Glutamatergic neuron (in vitro differentiated cells): ENCODE measurements around the gene RPL37A. TPM values are rescaled to one million over a fixed set of nuclear protein-coding genes. Genes with fewer than 3 reads are reported as not detected.
A peak's percentile ranks its signal among the peaks of the same experiment; 100 is the strongest.

Experiments used
- DNase-seq: peaks from one replicate; pipeline ENCODE4 v3.0.0; 2022
- H3K27ac Mint-ChIP-seq: one replicate; pipeline ENCODE4 v1.8.0; 2020; ENCODE audit warnings: mild to moderate bottlenecking, mixed read lengths, inconsistent platforms; ENCODE audit not compliant: unreplicated experiment
- H3K27me3 Mint-ChIP-seq: one replicate; pipeline ENCODE4 v1.8.0; 2020; ENCODE audit warnings: mild to moderate bottlenecking, moderate library complexity, mixed read lengths, inconsistent platforms; ENCODE audit not compliant: unreplicated experiment
- H3K36me3 Mint-ChIP-seq: one replicate; pipeline ENCODE4 v1.8.0; 2020; ENCODE audit warnings: mild to moderate bottlenecking, mixed read lengths, inconsistent platforms; ENCODE audit not compliant: unreplicated experiment
- H3K4me1 Mint-ChIP-seq: one replicate; pipeline ENCODE4 v1.8.0; 2020; ENCODE audit warnings: mild to moderate bottlenecking, low read depth, mixed read lengths, inconsistent platforms; ENCODE audit not compliant: unreplicated experiment
- H3K4me3 Mint-ChIP-seq: one replicate; pipeline ENCODE4 v1.8.0; 2020; ENCODE audit warnings: mild to moderate bottlenecking, mixed read lengths, inconsistent platforms; ENCODE audit not compliant: unreplicated experiment
- H3K9me3 Mint-ChIP-seq: one replicate; pipeline ENCODE4 v1.8.0; 2020; ENCODE audit warnings: mild to moderate bottlenecking, moderate library complexity, mixed read lengths, inconsistent platforms; ENCODE audit not compliant: unreplicated experiment
- CTCF ChIP-seq: fragments of 200-600 bp; sonication (generic); IDR thresholded peaks from one replicate; pipeline ENCODE4 v1.5.0; 2021; ENCODE audit not compliant: partially characterized antibody, unreplicated experiment
- total RNA-seq: library from RNA; stranded (reverse); fragmentation: NEBNext Ultra II Directional; extraction: Animal tissue kit (Norgen Biotek cat#: 25700); gene quantifications from one replicate; pipeline ENCODE4 v1.2.1, GENCODE V29; 2021; ENCODE audit not compliant: unreplicated experiment

RPL37A gene
- total RNA-seq, 1 donor from 2014 or later = 1,757 TPM

GRCh38 chr2:216504376-216504762 is 5.7 kb downstream of the RPL37A start:
- Mint-ChIP-seq H3K27me3 (peaks cover 2% of the 10 kb centered on the region), H3K4me3 (no peak overlapping the region), H3K36me3 (peaks cover 6% of the 10 kb centered on the region), H3K4me1 (peaks cover 21% of the 10 kb centered on the region), H3K9me3 (peaks cover 3% of the 10 kb centered on the region), H3K27ac (no peak overlapping the region)
- TF ChIP-seq CTCF = no peak
- DNase-seq = no peak

- no peak overlapping the region for H3K27ac Mint-ChIP-seq
- peaks cover 14% of the 10 kb centered on the region for H3K4me1 Mint-ChIP-seq
These were observed 6.8 kb downstream of the RPL37A start for GRCh38 chr2:216505133-216506106.

GRCh38 chr2:216507220-216508160 is 8.8 kb downstream of the RPL37A start:
- peaks cover 2% of the 10 kb centered on the region for H3K27me3 Mint-ChIP-seq
- no peak overlapping the region for H3K27ac Mint-ChIP-seq
- peaks cover 4% of the 10 kb centered on the region for H3K36me3 Mint-ChIP-seq

More at GRCh38 chr2:216505133-216506106, 6.8 kb downstream of the RPL37A start:
- DNase-seq = no peak
- Mint-ChIP-seq H3K4me3 (no peak overlapping the region), H3K27me3 (peaks cover 2% of the 10 kb centered on the region), H3K36me3 (peaks cover 6% of the 10 kb centered on the region), H3K9me3 (peaks cover 3% of the 10 kb centered on the region)
- no peak for TF ChIP-seq CTCF

GRCh38 chr2:216508229-216508628 is 9.6 kb downstream of the RPL37A start:
- Mint-ChIP-seq H3K9me3 (peaks cover 3% of the 10 kb centered on the region), H3K4me1 (peaks cover 5% of the 10 kb centered on the region), H3K36me3 (no peaks in the 10 kb centered on the region), H3K4me3 (no peak overlapping the region), H3K27me3 (peaks cover 2% of the 10 kb centered on the region), H3K27ac (peak overlapping the region; percentile 68)
- TF ChIP-seq CTCF = no peak
- no peak for DNase-seq

More at GRCh38 chr2:216507220-216508160, 8.8 kb downstream of the RPL37A start:
- no peak for TF ChIP-seq CTCF
- no peak for DNase-seq
- Mint-ChIP-seq H3K4me3 (no peak overlapping the region), H3K9me3 (peaks cover 3% of the 10 kb centered on the region), H3K4me1 (peaks cover 8% of the 10 kb centered on the region)
